ENCODE data around the gene SLC36A3. TPM values are rescaled to one million over a fixed set of nuclear protein-coding genes. Genes with fewer than 3 reads are reported as not detected.

The SLC36A3 gene
- total RNA-seq, 1 donor from 2014 or later = not detected

- no peak for TF ChIP-seq CTCF (IDR thresholded peaks at IDR 0.05; ENCODE audit: insufficient read depth, low read length, poor library complexity, severe bottlenecking)
- DNase-seq (ENCODE audit: low read depth) = no peak
- no peaks in the 10 kb centered on the region for H3K36me3 ChIP-seq (ENCODE audit: control insufficient read depth, insufficient read depth, low read length)
- no peak overlapping the region for H3K4me3 ChIP-seq (ENCODE audit: low read depth, low read length)
- H3K27me3 ChIP-seq (ENCODE audit: control insufficient read depth, insufficient read depth, low read length) = no peaks in the 10 kb centered on the region
Observed at GRCh38 chr5:151345187-151345807, 41.7 kb upstream of the SLC36A3 start.

- no peak for DNase-seq (ENCODE audit: low read depth)
- Histone ChIP-seq H3K27me3 (ENCODE audit: control insufficient read depth, insufficient read depth, low read length) (no peaks in the 10 kb centered on the region), H3K36me3 (ENCODE audit: control insufficient read depth, insufficient read depth, low read length) (no peaks in the 10 kb centered on the region), H3K4me3 (ENCODE audit: low read depth, low read length) (no peak overlapping the region)
- no peak for TF ChIP-seq CTCF (IDR thresholded peaks at IDR 0.05; ENCODE audit: insufficient read depth, low read length, poor library complexity, severe bottlenecking)
Observed at GRCh38 chr5:151344088-151344487, 40.5 kb upstream of the SLC36A3 start.

GRCh38 chr5:151340004-151340403 lies 36.4 kb upstream of the SLC36A3 start:
- no peaks in the 10 kb centered on the region for H3K27me3 ChIP-seq (ENCODE audit: control insufficient read depth, insufficient read depth, low read length)
- H3K4me3 ChIP-seq (ENCODE audit: low read depth, low read length) = no peak overlapping the region
- no peak for TF ChIP-seq CTCF (IDR thresholded peaks at IDR 0.05; ENCODE audit: insufficient read depth, low read length, poor library complexity, severe bottlenecking)
- no peaks in the 10 kb centered on the region for H3K36me3 ChIP-seq (ENCODE audit: control insufficient read depth, insufficient read depth, low read length)
- no peak for DNase-seq (ENCODE audit: low read depth)

- TF ChIP-seq CTCF (IDR thresholded peaks at IDR 0.05; ENCODE audit: insufficient read depth, low read length, poor library complexity, severe bottlenecking) = no peak
- Histone ChIP-seq H3K36me3 (ENCODE audit: control insufficient read depth, insufficient read depth, low read length) (no peaks in the 10 kb centered on the region), H3K4me3 (ENCODE audit: low read depth, low read length) (no peak overlapping the region), H3K27me3 (ENCODE audit: control insufficient read depth, insufficient read depth, low read length) (no peaks in the 10 kb centered on the region)
- no peak for DNase-seq (ENCODE audit: low read depth)
Observed at GRCh38 chr5:151338734-151339133, 35.2 kb upstream of the SLC36A3 start.

GRCh38 chr5:151332857-151333256 lies 29.3 kb upstream of the SLC36A3 start:
- TF ChIP-seq CTCF (IDR thresholded peaks at IDR 0.05; ENCODE audit: insufficient read depth, low read length, poor library complexity, severe bottlenecking) = no peak
- H3K27me3 ChIP-seq (ENCODE audit: control insufficient read depth, insufficient read depth, low read length) = no peaks in the 10 kb centered on the region
- no peak for DNase-seq (ENCODE audit: low read depth)

GRCh38 chr5:151328734-151329133 lies 25.2 kb upstream of the SLC36A3 start:
- no peaks in the 10 kb centered on the region for H3K36me3 ChIP-seq (ENCODE audit: control insufficient read depth, insufficient read depth, low read length)
- DNase-seq (ENCODE audit: low read depth) = no peak
- no peak overlapping the region for H3K4me3 ChIP-seq (ENCODE audit: low read depth, low read length)
- TF ChIP-seq CTCF (IDR thresholded peaks at IDR 0.05; ENCODE audit: insufficient read depth, low read length, poor library complexity, severe bottlenecking) = no peak
- H3K27me3 ChIP-seq (ENCODE audit: control insufficient read depth, insufficient read depth, low read length) = no peaks in the 10 kb centered on the region

More at GRCh38 chr5:151332857-151333256, 29.3 kb upstream of the SLC36A3 start:
- Histone ChIP-seq H3K4me3 (ENCODE audit: low read depth, low read length) (no peak overlapping the region), H3K36me3 (ENCODE audit: control insufficient read depth, insufficient read depth, low read length) (no peaks in the 10 kb centered on the region)

All from kidney epithelial cell (primary cell).